Body of pancreas (tissue), 4 donors: Measurements from ENCODE around the gene ACAP3. TPM values are rescaled to one million over a fixed set of nuclear protein-coding genes. Genes with fewer than 3 reads are reported as not detected.

Source experiments
- ATAC-seq: fragments of 150-250 bp; one replicate; pipeline ENCODE4 v1.9.1; 2016
- DNase-seq, 4 donors: peaks; one replicate each; pipeline ENCODE4 v3.0.0-alpha.2; 2019
- H3K27ac ChIP-seq, 4 donors: fragments of 200-600 bp; sonication (generic); 1 replicate in 3 of 4; 2 replicates in 1 of 4; pipeline versions ENCODE4 v1.5.1 to v1.6.1; 2016 to 2019; ENCODE audit warnings: mild to moderate bottlenecking in 1 of 4, mixed read lengths in 1 of 4, moderate library complexity in 1 of 4
- H3K27me3 ChIP-seq, 2 donors: fragments of 200-600 bp; sonication (generic); one replicate each; pipeline ENCODE4 v1.6.0; 2016; ENCODE audit warnings: mild to moderate bottlenecking in 1 of 2
- H3K36me3 ChIP-seq, 2 donors: fragments of 200-600 bp; sonication (generic); replicated peaks in 1 of 2; 2 replicates each; pipeline ENCODE4 v1.5.1; 2016; ENCODE audit warnings: low read depth in 2 of 2; ENCODE audit not compliant: insufficient read depth in 1 of 2
- H3K4me1 ChIP-seq: fragments of 200-600 bp; sonication (generic); one replicate; pipeline ENCODE4 v1.6.0; 2016
- H3K4me3 ChIP-seq, 2 donors: fragments of 200-600 bp; sonication (generic); 1 replicate in 1 of 2; 2 replicates in 1 of 2; pipeline ENCODE4 v1.5.1; 2016 to 2019
- H3K9me3 ChIP-seq, 3 donors: fragments of 200-600 bp; sonication (generic); 1 replicate in 2 of 3; 2 replicates in 1 of 3; pipeline ENCODE4 v1.5.1; 2016
- POLR2A ChIP-seq, 3 donors: fragments of 450-650 bp; IDR thresholded peaks; one replicate each; pipeline ENCODE4 v1.6.1; 2016; ENCODE audit warnings: antibody characterized with exemption in 3 of 3, mild to moderate bottlenecking in 2 of 3
- WGBS, 2 donors: methylation state at CpG; one replicate each; pipeline ENCODE4 v1.1.5; 2017; 5-methylcytosine and 5-hydroxymethylcytosine counted together
- intact Hi-C: fragments of 100-400 bp; cut with DNase I; formaldehyde crosslinking; loops from one replicate; pipeline ENCODE4 v1.15.1; 2023
- total RNA-seq, 2 donors: library from RNA; depleted of rRNA; stranded (reverse); fragments of >200 nt; gene quantifications; one replicate each; pipeline ENCODE4 v1.1.0, GENCODE V29; 2016
- TF ChIP-seq, protein P1 (sequence below), 7 experiments: fragments of 450-650 bp in 4 of 7; fragments of 200-600 bp in 3 of 7; sonication (generic) in 3 of 7; IDR thresholded peaks; one replicate each; pipeline ENCODE4 v1.5.1; 2016 to 2019; ENCODE audit warnings: antibody characterized with exemption in 7 of 7

Gene ACAP3
- total RNA-seq, 2 donors from 2014 or later: 37.9 to 53.7 TPM

DNA sequence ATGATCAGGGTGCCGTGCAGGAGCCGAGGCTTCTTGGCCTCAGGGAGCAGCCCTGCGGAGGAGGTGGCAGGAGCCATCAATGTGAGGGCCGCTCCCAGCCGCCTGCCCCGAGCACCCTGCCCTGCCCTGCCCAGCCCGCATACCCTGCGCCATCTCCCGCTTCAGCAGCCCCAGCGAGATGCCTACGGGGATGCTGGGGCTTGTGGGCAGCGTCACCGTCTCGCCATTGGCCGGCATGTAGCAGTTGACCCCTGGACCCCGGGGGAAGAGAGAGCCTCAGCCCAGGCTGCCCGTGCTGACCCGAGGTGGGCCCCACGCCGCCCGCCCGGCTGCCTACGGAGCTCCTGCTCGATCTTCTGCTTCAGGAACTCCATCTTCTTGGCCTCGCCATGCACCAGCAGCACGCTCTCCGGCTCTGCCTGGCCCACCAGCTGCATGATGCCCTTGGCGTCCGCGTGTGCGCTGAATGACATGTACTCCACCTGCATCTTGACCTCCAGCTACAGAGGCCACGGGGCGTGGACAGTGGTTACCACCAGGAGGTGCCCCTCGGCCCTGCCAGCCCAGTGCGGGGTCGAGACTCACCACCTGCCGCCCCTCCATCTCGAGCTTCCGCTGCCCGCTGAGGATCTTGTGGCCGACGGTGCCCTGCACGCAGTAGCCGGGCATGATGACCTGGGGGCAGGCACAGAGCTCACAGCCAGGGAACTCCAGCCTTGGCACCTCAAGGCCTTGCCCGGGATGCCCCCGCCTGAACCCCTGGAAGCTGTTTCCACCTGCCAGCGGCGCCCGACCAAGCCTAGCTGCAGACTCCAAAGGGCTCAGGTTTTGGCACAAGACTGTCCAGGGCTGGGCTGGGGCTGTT, 5.0 kb upstream of the ACAP3 start:
- DNase-seq: no peak
- H3K36me3 ChIP-seq: peaks cover 9 to 32% of the 10 kb centered on the region in 2 donors
- H3K4me3 ChIP-seq: no peak overlapping the region
- no peaks in the 10 kb centered on the region for H3K9me3 ChIP-seq
- intact Hi-C loops: no loop called here
- no peak overlapping the region for H3K27ac ChIP-seq
- TF ChIP-seq, protein P1, sequence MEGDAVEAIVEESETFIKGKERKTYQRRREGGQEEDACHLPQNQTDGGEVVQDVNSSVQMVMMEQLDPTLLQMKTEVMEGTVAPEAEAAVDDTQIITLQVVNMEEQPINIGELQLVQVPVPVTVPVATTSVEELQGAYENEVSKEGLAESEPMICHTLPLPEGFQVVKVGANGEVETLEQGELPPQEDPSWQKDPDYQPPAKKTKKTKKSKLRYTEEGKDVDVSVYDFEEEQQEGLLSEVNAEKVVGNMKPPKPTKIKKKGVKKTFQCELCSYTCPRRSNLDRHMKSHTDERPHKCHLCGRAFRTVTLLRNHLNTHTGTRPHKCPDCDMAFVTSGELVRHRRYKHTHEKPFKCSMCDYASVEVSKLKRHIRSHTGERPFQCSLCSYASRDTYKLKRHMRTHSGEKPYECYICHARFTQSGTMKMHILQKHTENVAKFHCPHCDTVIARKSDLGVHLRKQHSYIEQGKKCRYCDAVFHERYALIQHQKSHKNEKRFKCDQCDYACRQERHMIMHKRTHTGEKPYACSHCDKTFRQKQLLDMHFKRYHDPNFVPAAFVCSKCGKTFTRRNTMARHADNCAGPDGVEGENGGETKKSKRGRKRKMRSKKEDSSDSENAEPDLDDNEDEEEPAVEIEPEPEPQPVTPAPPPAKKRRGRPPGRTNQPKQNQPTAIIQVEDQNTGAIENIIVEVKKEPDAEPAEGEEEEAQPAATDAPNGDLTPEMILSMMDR (IDR thresholded peaks at IDR 0.05): no peak
- no peak for TF ChIP-seq POLR2A (IDR thresholded peaks at IDR 0.05)
- WGBS, 2 donors: 91 to 92% methylated on average over 31 to 42 of the region's 49 CpGs
- H3K27me3 ChIP-seq: no peaks in the 10 kb centered on the region
- ATAC-seq: no peak
- H3K4me1 ChIP-seq: peaks cover 22% of the 10 kb centered on the region

DNA sequence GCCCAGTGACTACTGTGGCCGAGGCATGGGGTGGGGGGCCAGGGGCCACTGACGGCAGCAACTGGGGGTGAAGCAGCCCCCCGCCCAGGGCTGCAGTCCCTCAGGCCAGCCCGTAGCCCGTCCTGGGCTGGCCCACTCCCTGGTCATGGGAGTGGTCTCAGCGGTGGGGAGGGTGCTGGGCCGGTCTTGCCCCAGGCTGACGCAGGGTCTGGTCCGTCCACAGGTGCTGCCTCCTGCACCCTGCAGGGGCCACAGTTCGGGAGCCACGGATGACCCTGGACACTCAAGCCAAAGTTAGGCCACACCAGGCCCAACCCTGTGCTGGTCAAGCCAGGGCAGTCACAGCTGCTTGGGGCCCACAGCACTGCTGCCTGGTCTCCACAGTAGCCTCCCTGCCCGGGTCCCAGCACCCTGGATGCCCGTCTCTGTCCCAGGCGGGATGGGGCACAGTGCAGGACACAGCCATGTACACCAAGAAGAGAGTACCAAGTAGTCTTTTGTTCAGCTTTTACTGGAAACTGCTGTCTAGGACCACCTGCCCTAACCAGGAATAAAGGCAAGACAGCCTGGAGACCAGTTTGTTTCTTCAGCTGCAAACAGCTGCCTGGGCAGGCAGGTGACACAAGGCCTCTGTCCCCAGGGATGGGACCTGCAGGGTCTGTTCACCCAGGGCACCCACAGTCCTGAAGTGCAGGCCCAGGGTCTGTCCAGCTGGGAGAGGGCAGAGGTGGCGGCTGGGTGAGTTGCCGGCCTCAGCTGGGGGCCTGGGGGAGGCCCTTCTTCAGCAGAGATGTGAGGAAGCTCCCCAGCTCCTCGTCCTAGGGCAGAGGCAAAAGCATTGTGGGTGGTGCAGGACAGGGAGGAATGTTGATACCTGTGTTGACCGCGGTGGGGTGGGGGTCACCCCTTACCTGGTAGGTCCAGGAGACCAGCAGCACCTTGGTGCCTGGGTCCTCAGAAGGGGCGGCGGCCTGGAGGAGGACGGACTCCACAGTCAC, 3.7 kb upstream of the ACAP3 start:
- Histone ChIP-seq H3K9me3 (no peaks in the 10 kb centered on the region), H3K4me3 (no peak overlapping the region), H3K27me3 (no peaks in the 10 kb centered on the region), H3K36me3 (peaks cover 9 to 32% of the 10 kb centered on the region in 2 donors), H3K27ac (no peak overlapping the region), H3K4me1 (peaks cover 28% of the 10 kb centered on the region)
- WGBS, 2 donors: 90 to 100% methylated on average over 2 to 22 of the region's 22 CpGs
- DNase-seq (no peak), ATAC-seq (no peak)
- intact Hi-C loops: no loop called here
- TF ChIP-seq POLR2A (IDR thresholded peaks at IDR 0.05): no peak
- TF ChIP-seq, protein P1 (IDR thresholded peaks at IDR 0.05): no peak

DNA sequence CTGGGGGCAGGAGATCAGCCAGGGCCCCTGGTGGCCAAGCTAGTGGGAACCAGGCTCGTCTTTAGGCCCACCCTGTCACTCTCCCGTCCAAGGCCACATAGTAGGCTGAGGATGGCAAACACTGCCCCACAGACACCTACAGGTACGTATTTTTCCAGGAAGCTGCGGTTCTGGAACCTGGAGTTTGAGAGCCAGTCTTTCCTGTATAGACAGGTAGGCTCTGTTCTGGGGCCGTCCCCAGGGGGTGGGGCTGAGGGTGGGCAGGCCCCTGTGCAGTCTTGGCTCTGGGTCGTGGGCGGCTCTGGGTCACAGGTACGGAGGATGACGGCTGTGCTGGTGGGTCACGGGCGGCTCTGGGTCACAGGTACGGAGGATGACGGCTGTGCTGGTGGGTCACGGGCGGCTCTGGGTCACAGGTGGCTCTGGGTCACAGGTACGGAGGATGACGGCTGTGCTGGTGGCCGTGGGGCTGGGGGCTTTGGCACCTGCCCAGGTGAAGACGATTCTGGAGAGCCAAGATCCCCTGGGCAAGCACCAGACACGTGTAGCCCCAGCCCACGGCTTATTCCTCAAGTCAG, 2.8 kb upstream of the ACAP3 start:
- intact Hi-C loops: no loop called here
- Histone ChIP-seq H3K4me1 (peaks cover 36% of the 10 kb centered on the region), H3K4me3 (no peak overlapping the region), H3K27me3 (no peaks in the 10 kb centered on the region), H3K36me3 (peaks cover 9 to 32% of the 10 kb centered on the region in 2 donors), H3K9me3 (no peaks in the 10 kb centered on the region), H3K27ac (peak overlapping the region in 1 of 4 donors; percentile 11)
- ATAC-seq (no peak), DNase-seq (no peak)
- WGBS, 2 donors: 72 to 82% methylated on average over 8 to 19 of the region's 21 CpGs
- no peak for TF ChIP-seq POLR2A (IDR thresholded peaks at IDR 0.05)
- TF ChIP-seq, protein P1 (IDR thresholded peaks at IDR 0.05): no peak

DNA sequence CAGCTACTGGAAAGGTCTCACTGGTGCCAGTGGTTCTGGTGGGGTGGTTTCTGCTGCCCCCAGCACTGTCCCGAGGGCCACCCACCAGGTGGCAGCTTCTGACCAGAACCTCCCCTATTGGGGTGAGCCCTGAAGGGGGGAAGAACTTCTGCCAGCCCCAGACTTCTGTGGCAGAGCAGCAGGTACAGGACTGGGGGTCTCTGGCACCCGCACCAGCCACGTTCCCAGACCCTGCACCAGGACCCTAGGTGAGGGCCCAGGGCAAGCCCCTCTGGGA, 2.3 kb upstream of the ACAP3 start:
- no peak for DNase-seq
- peaks cover 9 to 32% of the 10 kb centered on the region in 2 donors for H3K36me3 ChIP-seq
- H3K27me3 ChIP-seq: no peaks in the 10 kb centered on the region
- H3K9me3 ChIP-seq: no peaks in the 10 kb centered on the region
- H3K4me1 ChIP-seq: peaks cover 41% of the 10 kb centered on the region
- intact Hi-C loops: no loop called here
- ATAC-seq: no peak
- no peak overlapping the region for H3K4me3 ChIP-seq
- H3K27ac ChIP-seq: peak overlapping the region in 2 of 4 donors; percentile 11 to 79
- WGBS, 2 donors: 50 to 75% methylated on average over 1 to 3 of the region's 3 CpGs
- TF ChIP-seq, protein P1 (IDR thresholded peaks at IDR 0.05): no peak
- TF ChIP-seq POLR2A (IDR thresholded peaks at IDR 0.05): no peak
